Naive thymus-derived CD4-positive, alpha-beta T cell (primary cell): ENCODE results near the gene DAZL. TPM values are rescaled to one million over a fixed set of nuclear protein-coding genes. Genes with fewer than 3 reads are reported as not detected.

Source experiments
- ATAC-seq: fragments of 150-1000 bp; cut with Tn5 transposase; 2 replicates; pipeline ENCODE4 v1.10.0; 2021; ENCODE audit warnings: mild to moderate bottlenecking, moderate library complexity
- CTCF ChIA-PET: fragments of 350-600 bp; sonication (Branson Sonifier 250); formaldehyde crosslinking; loops from one replicate; lab custom pipeline; 2021; ENCODE audit warnings: antibody characterized with exemption; lab: Charles Lee
- POLR2A ChIA-PET: fragments of 350-600 bp; sonication (Branson Sonifier 250); formaldehyde crosslinking; loops from one replicate; lab custom pipeline; 2021; ENCODE audit warnings: antibody characterized with exemption, inconsistent platforms; lab: Charles Lee
- DNase-seq, 9 donors: peaks; one replicate each; pipeline versions ENCODE4 v3.0.0 to v3.0.0-alpha.2; 2020 to 2022; ENCODE audit warnings: mixed read lengths in 1 of 9
- H3K27ac ChIP-seq: one replicate; pipeline ENCODE4 v1.7.0; 2013; ENCODE audit warnings: mild to moderate bottlenecking, low read depth, low read length, moderate library complexity
- H3K27me3 ChIP-seq, 2 donors: one replicate each; pipeline ENCODE4 v1.7.0; 2013; ENCODE audit warnings: low read length in 2 of 2, mild to moderate bottlenecking in 2 of 2, moderate library complexity in 2 of 2; ENCODE audit not compliant: control insufficient read depth in 2 of 2, insufficient read depth in 2 of 2
- H3K36me3 ChIP-seq, 3 experiments: 1 replicate in 2 of 3; 2 replicates in 1 of 3; pipeline ENCODE4 v1.7.0; 2013; ENCODE audit warnings: low read length in 3 of 3, mild to moderate bottlenecking in 3 of 3, moderate library complexity in 1 of 3; ENCODE audit not compliant: insufficient read depth in 3 of 3, control insufficient read depth in 2 of 3
- H3K4me1 ChIP-seq, 2 donors: one replicate each; pipeline ENCODE4 v1.7.0; 2013; ENCODE audit warnings: low read length in 2 of 2, mild to moderate bottlenecking in 2 of 2, moderate library complexity in 1 of 2; ENCODE audit not compliant: control insufficient read depth in 2 of 2, insufficient read depth in 2 of 2
- H3K4me3 ChIP-seq: 2 replicates; pipeline ENCODE4 v1.7.0; 2013; ENCODE audit warnings: mild to moderate bottlenecking, low read length
- H3K9me3 ChIP-seq, 3 experiments: 1 replicate in 2 of 3; 2 replicates in 1 of 3; pipeline ENCODE4 v1.7.0; 2013; ENCODE audit warnings: low read length in 3 of 3; ENCODE audit not compliant: control insufficient read depth in 2 of 3
- H3K27ac Mint-ChIP-seq, 9 donors: one replicate each; pipeline ENCODE4 v1.8.0; 2020 to 2022; ENCODE audit warnings: mixed read lengths in 9 of 9, mild to moderate bottlenecking in 8 of 9, moderate library complexity in 5 of 9, inconsistent platforms in 2 of 9
- H3K27me3 Mint-ChIP-seq, 5 donors: one replicate each; pipeline ENCODE4 v1.8.0; 2021 to 2022; ENCODE audit warnings: mixed read lengths in 5 of 5, mild to moderate bottlenecking in 1 of 5
- H3K36me3 Mint-ChIP-seq, 5 donors: one replicate each; pipeline ENCODE4 v1.8.0; 2020 to 2022; ENCODE audit warnings: mixed read lengths in 5 of 5, mild to moderate bottlenecking in 3 of 5, inconsistent platforms in 1 of 5
- H3K4me1 Mint-ChIP-seq, 7 donors: one replicate each; pipeline ENCODE4 v1.8.0; 2020 to 2022; ENCODE audit warnings: mixed read lengths in 7 of 7, mild to moderate bottlenecking in 3 of 7, inconsistent platforms in 1 of 7
- H3K4me3 Mint-ChIP-seq, 10 donors: one replicate each; pipeline ENCODE4 v1.8.0; 2020 to 2022; ENCODE audit warnings: mild to moderate bottlenecking in 10 of 10, mixed read lengths in 10 of 10, moderate library complexity in 6 of 10, inconsistent platforms in 2 of 10
- H3K9me3 Mint-ChIP-seq, 11 donors: one replicate each; pipeline ENCODE4 v1.8.0; 2020 to 2022; ENCODE audit warnings: mixed read lengths in 11 of 11, mild to moderate bottlenecking in 4 of 11, inconsistent platforms in 1 of 11, moderate library complexity in 1 of 11
- intact Hi-C, 2 donors: fragments of 100-400 bp; cut with micrococcal nuclease; formaldehyde crosslinking; loops; one replicate each; pipeline ENCODE4 v1.15.1; 2023
- polyA plus RNA-seq, 2 donors: library from polyadenylated mRNA; unstranded; fragments of 300-500 nt; fragmentation: Illumina TruSeq; gene quantifications; one replicate each; pipeline ENCODE4 v1.2.3, GENCODE V29; 2021
- total RNA-seq, 6 experiments: library from RNA in 5 of 6; stranded (reverse) in 5 of 6; gene quantifications; 1 replicate in 5 of 6; 2 replicates in 1 of 6; pipeline ENCODE4 v1.2.3 and lab custom pipeline; 2021 to 2026

Gene DAZL
- total and polyA plus RNA-seq, 7 experiments from 2014 or later: not detected

- no peaks in the 10 kb centered on the region for H3K9me3 ChIP-seq
- no peaks in the 10 kb centered on the region for H3K36me3 ChIP-seq
- no peak overlapping the region for H3K27ac ChIP-seq
- DNase-seq (no peak), ATAC-seq (no peak)
- intact Hi-C loops: no loop called here
- ChIA-PET CTCF (interaction anchor here (1.0 to 1.3 kb wide), 2 partner anchors 9 to 20 kb away, joined by 3 to 4 read pairs; no protein-coding TSS in a partner anchor), POLR2A (no interaction called here)
- peaks cover 0 to 14% (median 0%) of the 10 kb centered on the region in 5 donors for H3K27me3 Mint-ChIP-seq
- H3K27ac Mint-ChIP-seq: no peak overlapping the region
- H3K36me3 Mint-ChIP-seq: no peaks in the 10 kb centered on the region
- no peak overlapping the region for H3K4me3 ChIP-seq
- H3K9me3 Mint-ChIP-seq: peaks cover 0 to 4% (median 0%) of the 10 kb centered on the region in 11 donors
- no peaks in the 10 kb centered on the region for H3K4me1 ChIP-seq
- H3K4me3 Mint-ChIP-seq: no peak overlapping the region
- no peaks in the 10 kb centered on the region for H3K27me3 ChIP-seq
- no peaks in the 10 kb centered on the region for H3K4me1 Mint-ChIP-seq
Observed at GRCh38 chr3:16608816-16609215, 3.6 kb upstream of the DAZL start.

GRCh38 chr3:16607718-16608117 lies 2.5 kb upstream of the DAZL start:
- no peak for ATAC-seq
- intact Hi-C loops: no loop called here
- no peaks in the 10 kb centered on the region for H3K27me3 ChIP-seq
- no peaks in the 10 kb centered on the region for H3K9me3 ChIP-seq
- H3K36me3 Mint-ChIP-seq: no peaks in the 10 kb centered on the region
- peaks cover 0 to 15% (median 0%) of the 10 kb centered on the region in 5 donors for H3K27me3 Mint-ChIP-seq
- no peaks in the 10 kb centered on the region for H3K4me1 Mint-ChIP-seq
- H3K36me3 ChIP-seq: no peaks in the 10 kb centered on the region
- no peaks in the 10 kb centered on the region for H3K4me1 ChIP-seq
- H3K27ac Mint-ChIP-seq: no peak overlapping the region
- no peak overlapping the region for H3K4me3 Mint-ChIP-seq
- peaks cover 0 to 4% (median 0%) of the 10 kb centered on the region in 11 donors for H3K9me3 Mint-ChIP-seq
- POLR2A ChIA-PET: no interaction called here
- no peak overlapping the region for H3K4me3 ChIP-seq
- no peak for DNase-seq
- CTCF ChIA-PET: no interaction called here
- H3K27ac ChIP-seq: no peak overlapping the region

- no peaks in the 10 kb centered on the region for H3K9me3 ChIP-seq
- ChIA-PET CTCF (interaction anchor here (1.0 kb wide), 1 partner anchor 24 kb away, joined by 3 read pairs; no protein-coding TSS in a partner anchor), POLR2A (no interaction called here)
- Mint-ChIP-seq H3K36me3 (no peaks in the 10 kb centered on the region), H3K27me3 (peaks cover 0 to 20% (median 0%) of the 10 kb centered on the region in 5 donors), H3K9me3 (peaks cover 0 to 4% (median 0%) of the 10 kb centered on the region in 11 donors), H3K27ac (no peak overlapping the region), H3K4me1 (no peaks in the 10 kb centered on the region), H3K4me3 (no peak overlapping the region)
- no peak for DNase-seq
- no peak for ATAC-seq
- no peak overlapping the region for H3K27ac ChIP-seq
- H3K4me3 ChIP-seq: no peak overlapping the region
- no peaks in the 10 kb centered on the region for H3K36me3 ChIP-seq
- no peaks in the 10 kb centered on the region for H3K27me3 ChIP-seq
- intact Hi-C loops: no loop called here
- H3K4me1 ChIP-seq: no peaks in the 10 kb centered on the region
Observed at GRCh38 chr3:16606398-16606797, 1.2 kb upstream of the DAZL start.

- Histone ChIP-seq H3K4me3 (no peak overlapping the region), H3K9me3 (no peaks in the 10 kb centered on the region), H3K27ac (no peak overlapping the region), H3K27me3 (no peaks in the 10 kb centered on the region), H3K36me3 (no peaks in the 10 kb centered on the region), H3K4me1 (peaks cover 0 to 2% of the 10 kb centered on the region in 2 donors)
- POLR2A ChIA-PET: no interaction called here
- Mint-ChIP-seq H3K36me3 (no peaks in the 10 kb centered on the region), H3K27me3 (peaks cover 0 to 20% (median 3%) of the 10 kb centered on the region in 5 donors), H3K27ac (no peak overlapping the region), H3K9me3 (peaks cover 0 to 4% (median 0%) of the 10 kb centered on the region in 11 donors), H3K4me1 (peaks cover 0 to 3% (median 2%) of the 10 kb centered on the region in 7 donors), H3K4me3 (no peak overlapping the region)
- intact Hi-C loops: no loop called here
- ATAC-seq (no peak), DNase-seq (no peak)
- CTCF ChIA-PET: no interaction called here
Observed at GRCh38 chr3:16605966-16606365, 743 bp upstream of the DAZL start.

GRCh38 chr3:16604433-16604832 lies 790 bp downstream of the DAZL start:
- no peaks in the 10 kb centered on the region for H3K27me3 ChIP-seq
- ChIA-PET POLR2A (no interaction called here), CTCF (no interaction called here)
- H3K9me3 ChIP-seq: no peaks in the 10 kb centered on the region
- Mint-ChIP-seq H3K27ac (no peak overlapping the region), H3K36me3 (no peaks in the 10 kb centered on the region), H3K4me1 (peaks cover 0 to 8% (median 2%) of the 10 kb centered on the region in 7 donors), H3K4me3 (no peak overlapping the region), H3K27me3 (peaks cover 0 to 33% (median 4%) of the 10 kb centered on the region in 5 donors), H3K9me3 (peaks cover 0 to 4% (median 0%) of the 10 kb centered on the region in 11 donors)
- intact Hi-C loops: loop anchor here (5.0 kb wide), 3 partner anchors 203 to 428 kb away; no protein-coding TSS in a partner anchor
- ATAC-seq (no peak), DNase-seq (no peak)
- H3K4me3 ChIP-seq: no peak overlapping the region
- peaks cover 0 to 3% of the 10 kb centered on the region in 2 donors for H3K4me1 ChIP-seq
- no peaks in the 10 kb centered on the region for H3K36me3 ChIP-seq
- no peak overlapping the region for H3K27ac ChIP-seq

GRCh38 chr3:16601537-16602005 lies 3.7 kb downstream of the DAZL start:
- Histone ChIP-seq H3K9me3 (no peaks in the 10 kb centered on the region), H3K4me3 (no peak overlapping the region), H3K27me3 (no peaks in the 10 kb centered on the region), H3K4me1 (peaks cover 0 to 3% of the 10 kb centered on the region in 2 donors), H3K27ac (no peak overlapping the region), H3K36me3 (no peaks in the 10 kb centered on the region)
- POLR2A ChIA-PET: no interaction called here
- Mint-ChIP-seq H3K36me3 (no peaks in the 10 kb centered on the region), H3K9me3 (peaks cover 0 to 4% (median 0%) of the 10 kb centered on the region in 11 donors), H3K4me3 (no peak overlapping the region), H3K27me3 (peaks cover 0 to 49% (median 4%) of the 10 kb centered on the region in 5 donors), H3K27ac (no peak overlapping the region), H3K4me1 (peaks cover 5 to 17% (median 10%) of the 10 kb centered on the region in 7 donors)
- DNase-seq: no peak
- CTCF ChIA-PET: interaction anchor here (0.6 to 4.1 kb wide), 16 partner anchors 8 to 1240 kb away, joined by 3 to 54 read pairs (median 4); partner anchors contain the start of gene PLCL2
- no peak for ATAC-seq
- intact Hi-C loops: loop anchor here (1.0 to 5.0 kb wide), 11 partner anchors 206 to 1788 kb away; no protein-coding TSS in a partner anchor
